ENCODE results near the gene HMGCL. TPM values are rescaled to one million over a fixed set of nuclear protein-coding genes. Genes with fewer than 3 reads are reported as not detected.

HMGCL gene
- total and polyA plus RNA-seq, 2 of the 13 experiments (the other 11 are each of a cell fraction or from before 2014, with no cell fraction given), result 21.3 to 41.4 TPM

- TF ChIP-seq, protein P1, sequence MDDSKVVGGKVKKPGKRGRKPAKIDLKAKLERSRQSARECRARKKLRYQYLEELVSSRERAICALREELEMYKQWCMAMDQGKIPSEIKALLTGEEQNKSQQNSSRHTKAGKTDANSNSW (CRISPR knock-in tag; IDR thresholded peaks at IDR 0.05; ENCODE audit: borderline replicate concordance), result no peak
- TF ChIP-seq CCDC6 (CRISPR knock-in tag; IDR thresholded peaks at IDR 0.05) (no peak; the same call in 1 of the 2 replicates), ZMYM4 (CRISPR knock-in tag; IDR thresholded peaks at IDR 0.05) (no peak), CAMTA2 (CRISPR knock-in tag; IDR thresholded peaks at IDR 0.05; ENCODE audit: borderline replicate concordance) (no peak), ZNF281 (CRISPR knock-in tag; IDR thresholded peaks at IDR 0.05; ENCODE audit: borderline replicate concordance) (peak; percentile 27; the same call in 1 of the 2 replicates), ZNF580 (CRISPR knock-in tag; IDR thresholded peaks at IDR 0.05; ENCODE audit: borderline replicate concordance, low read depth) (no peak; the same call in 1 of the 2 replicates), JUND (CRISPR knock-in tag; IDR thresholded peaks at IDR 0.05) (no peak), ZNF563 (CRISPR knock-in tag; IDR thresholded peaks at IDR 0.05) (no peak), HOXA7 (CRISPR knock-in tag; IDR thresholded peaks at IDR 0.05) (no peak), NCOA1 (CRISPR knock-in tag; IDR thresholded peaks at IDR 0.05) (peak; percentile 63; the same call in 1 of the 2 replicates), ZBTB44 (CRISPR knock-in tag; IDR thresholded peaks at IDR 0.05) (peak; percentile 68; the same call in 1 of the 2 replicates), ZNF468 (CRISPR knock-in tag; IDR thresholded peaks at IDR 0.05) (0 out of 2 replicates have a peak, but pooled peaks have one; percentile 64), SNAPC2 (CRISPR knock-in tag; IDR thresholded peaks at IDR 0.05) (no peak), IKZF1 (IDR thresholded peaks at IDR 0.05) (no peak)
- TF ChIP-seq, protein P2, sequence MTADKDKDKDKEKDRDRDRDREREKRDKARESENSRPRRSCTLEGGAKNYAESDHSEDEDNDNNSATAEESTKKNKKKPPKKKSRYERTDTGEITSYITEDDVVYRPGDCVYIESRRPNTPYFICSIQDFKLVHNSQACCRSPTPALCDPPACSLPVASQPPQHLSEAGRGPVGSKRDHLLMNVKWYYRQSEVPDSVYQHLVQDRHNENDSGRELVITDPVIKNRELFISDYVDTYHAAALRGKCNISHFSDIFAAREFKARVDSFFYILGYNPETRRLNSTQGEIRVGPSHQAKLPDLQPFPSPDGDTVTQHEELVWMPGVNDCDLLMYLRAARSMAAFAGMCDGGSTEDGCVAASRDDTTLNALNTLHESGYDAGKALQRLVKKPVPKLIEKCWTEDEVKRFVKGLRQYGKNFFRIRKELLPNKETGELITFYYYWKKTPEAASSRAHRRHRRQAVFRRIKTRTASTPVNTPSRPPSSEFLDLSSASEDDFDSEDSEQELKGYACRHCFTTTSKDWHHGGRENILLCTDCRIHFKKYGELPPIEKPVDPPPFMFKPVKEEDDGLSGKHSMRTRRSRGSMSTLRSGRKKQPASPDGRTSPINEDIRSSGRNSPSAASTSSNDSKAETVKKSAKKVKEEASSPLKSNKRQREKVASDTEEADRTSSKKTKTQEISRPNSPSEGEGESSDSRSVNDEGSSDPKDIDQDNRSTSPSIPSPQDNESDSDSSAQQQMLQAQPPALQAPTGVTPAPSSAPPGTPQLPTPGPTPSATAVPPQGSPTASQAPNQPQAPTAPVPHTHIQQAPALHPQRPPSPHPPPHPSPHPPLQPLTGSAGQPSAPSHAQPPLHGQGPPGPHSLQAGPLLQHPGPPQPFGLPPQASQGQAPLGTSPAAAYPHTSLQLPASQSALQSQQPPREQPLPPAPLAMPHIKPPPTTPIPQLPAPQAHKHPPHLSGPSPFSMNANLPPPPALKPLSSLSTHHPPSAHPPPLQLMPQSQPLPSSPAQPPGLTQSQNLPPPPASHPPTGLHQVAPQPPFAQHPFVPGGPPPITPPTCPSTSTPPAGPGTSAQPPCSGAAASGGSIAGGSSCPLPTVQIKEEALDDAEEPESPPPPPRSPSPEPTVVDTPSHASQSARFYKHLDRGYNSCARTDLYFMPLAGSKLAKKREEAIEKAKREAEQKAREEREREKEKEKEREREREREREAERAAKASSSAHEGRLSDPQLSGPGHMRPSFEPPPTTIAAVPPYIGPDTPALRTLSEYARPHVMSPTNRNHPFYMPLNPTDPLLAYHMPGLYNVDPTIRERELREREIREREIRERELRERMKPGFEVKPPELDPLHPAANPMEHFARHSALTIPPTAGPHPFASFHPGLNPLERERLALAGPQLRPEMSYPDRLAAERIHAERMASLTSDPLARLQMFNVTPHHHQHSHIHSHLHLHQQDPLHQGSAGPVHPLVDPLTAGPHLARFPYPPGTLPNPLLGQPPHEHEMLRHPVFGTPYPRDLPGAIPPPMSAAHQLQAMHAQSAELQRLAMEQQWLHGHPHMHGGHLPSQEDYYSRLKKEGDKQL (CRISPR knock-in tag; IDR thresholded peaks at IDR 0.05; ENCODE audit: low read depth), result no peak
- TF ChIP-seq, protein P3, sequence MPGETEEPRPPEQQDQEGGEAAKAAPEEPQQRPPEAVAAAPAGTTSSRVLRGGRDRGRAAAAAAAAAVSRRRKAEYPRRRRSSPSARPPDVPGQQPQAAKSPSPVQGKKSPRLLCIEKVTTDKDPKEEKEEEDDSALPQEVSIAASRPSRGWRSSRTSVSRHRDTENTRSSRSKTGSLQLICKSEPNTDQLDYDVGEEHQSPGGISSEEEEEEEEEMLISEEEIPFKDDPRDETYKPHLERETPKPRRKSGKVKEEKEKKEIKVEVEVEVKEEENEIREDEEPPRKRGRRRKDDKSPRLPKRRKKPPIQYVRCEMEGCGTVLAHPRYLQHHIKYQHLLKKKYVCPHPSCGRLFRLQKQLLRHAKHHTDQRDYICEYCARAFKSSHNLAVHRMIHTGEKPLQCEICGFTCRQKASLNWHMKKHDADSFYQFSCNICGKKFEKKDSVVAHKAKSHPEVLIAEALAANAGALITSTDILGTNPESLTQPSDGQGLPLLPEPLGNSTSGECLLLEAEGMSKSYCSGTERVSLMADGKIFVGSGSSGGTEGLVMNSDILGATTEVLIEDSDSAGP (CRISPR knock-in tag; IDR thresholded peaks at IDR 0.05; ENCODE audit: borderline replicate concordance), result peak; percentile 84
Observed at GRCh38 chr1:23790696-23791515, 34.3 kb downstream of the HMGCL start, which contains the start of gene LYPLA2 (continued).
